GM19395 (cell line): ENCODE results near the gene IL9R.
"Not testable (repeated sequence)": the region's sequence is repeated elsewhere in the genome, so short reads cannot be mapped to it uniquely, and the experiment has no call there.

Experiments used
- ATAC-seq: cut with Tn5 transposase; IDR thresholded peaks from one replicate; pipeline ENCODE4 v1.9.1; 2021; ENCODE audit warnings: mild to moderate bottlenecking, moderate library complexity; ENCODE audit not compliant: unreplicated experiment

IL9R gene

GRCh38 chrX:155998116-155998515, 620 bp downstream of the IL9R start:
- no peak for ATAC-seq

- no peak for ATAC-seq
Observed at GRCh38 chrX:155998761-155999510, 1.4 kb downstream of the IL9R start.

DNA sequence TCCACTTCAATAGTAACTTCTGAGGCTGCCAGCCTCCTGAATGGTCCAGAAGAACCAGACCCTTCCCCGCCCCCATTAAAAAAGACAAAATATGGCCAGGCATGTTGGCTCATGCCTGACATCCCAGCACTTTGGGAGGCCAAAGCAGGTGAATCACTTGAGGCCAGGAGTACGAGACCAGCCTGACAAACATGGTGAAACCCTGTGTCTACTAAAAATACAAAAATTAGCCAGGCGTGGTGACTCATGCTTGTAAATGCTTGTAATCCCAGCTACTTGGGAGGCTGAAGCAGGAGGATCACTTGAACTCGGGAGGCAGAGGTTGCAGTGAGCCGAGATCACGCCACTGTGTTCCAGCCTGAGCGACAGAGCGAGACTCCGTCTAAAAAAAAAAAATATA, 2.3 kb downstream of the IL9R start:
- not testable (repeated sequence) for ATAC-seq

- no peak for ATAC-seq
Observed at GRCh38 chrX:156000361-156000926, 2.9 kb downstream of the IL9R start.

- no peak for ATAC-seq
Observed at GRCh38 chrX:156001001-156001666, 3.6 kb downstream of the IL9R start.

DNA sequence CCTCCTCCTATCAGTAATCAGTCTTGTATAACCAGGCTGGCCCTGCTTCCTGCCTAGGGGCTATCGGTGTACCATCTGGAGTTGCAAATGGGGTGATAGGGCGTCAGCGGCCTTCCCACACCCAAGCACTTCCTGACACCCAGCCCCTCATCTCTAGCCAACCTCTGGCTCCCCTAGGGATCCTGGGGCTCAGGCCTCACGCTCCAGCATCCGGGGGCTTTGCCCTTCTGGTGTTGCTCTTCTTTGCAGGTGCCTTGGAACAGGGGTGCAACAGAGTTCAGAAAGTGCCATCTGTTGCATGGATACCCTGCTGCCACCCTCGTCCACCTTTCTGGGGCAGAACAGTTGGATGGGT, 4.1 kb downstream of the IL9R start:
- ATAC-seq, result no peak

DNA sequence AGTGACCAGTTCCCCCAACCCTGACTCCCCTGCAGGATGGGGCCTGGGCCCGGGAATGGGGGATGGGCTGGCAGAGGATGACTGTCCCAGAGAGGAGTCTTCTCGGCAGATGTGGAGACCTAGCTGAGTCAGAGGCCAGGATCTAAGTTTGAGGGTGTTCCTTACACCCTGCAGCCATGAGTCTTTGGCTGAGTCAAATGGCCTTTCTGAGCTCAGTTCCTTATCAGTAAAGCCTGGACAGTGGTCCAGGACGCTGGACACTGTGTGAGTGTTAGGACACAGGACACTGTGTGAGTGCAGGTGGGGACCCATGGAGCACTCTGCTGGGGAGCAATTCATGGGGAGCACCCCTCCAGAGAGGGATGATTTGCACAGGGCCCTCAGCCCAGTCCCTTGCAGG, 5.0 kb downstream of the IL9R start:
- ATAC-seq, result no peak

DNA sequence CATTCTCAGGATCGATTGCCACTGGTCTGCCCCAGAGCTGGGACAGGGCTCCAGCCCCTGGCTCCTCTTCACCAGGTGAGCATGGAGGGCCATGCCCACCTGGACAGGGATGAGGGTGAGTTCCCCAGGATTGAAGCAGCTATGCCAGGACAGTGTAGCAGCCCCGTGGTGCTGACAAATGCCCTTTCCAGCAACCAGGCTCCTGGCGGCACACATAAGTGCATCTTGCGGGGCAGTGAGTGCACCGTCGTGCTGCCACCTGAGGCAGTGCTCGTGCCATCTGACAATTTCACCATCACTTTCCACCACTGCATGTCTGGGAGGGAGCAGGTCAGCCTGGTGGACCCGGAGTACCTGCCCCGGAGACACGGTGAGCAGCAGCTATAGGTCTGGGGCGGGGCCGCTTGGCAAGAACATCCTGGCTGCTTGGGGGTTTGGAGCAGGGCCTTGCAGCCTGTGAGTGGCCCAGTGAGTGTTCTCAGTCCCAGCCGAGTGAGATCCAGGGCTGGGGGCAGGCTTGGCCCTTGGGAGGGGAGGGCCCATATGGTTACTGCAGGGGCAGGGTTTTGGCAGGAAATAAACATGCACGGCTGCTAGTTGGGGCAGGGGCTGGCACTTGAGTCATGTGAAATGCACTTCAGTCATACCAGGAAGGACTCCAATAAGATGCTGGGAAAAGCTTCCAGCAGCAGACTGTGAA, 6.1 kb downstream of the IL9R start:
- no peak for ATAC-seq

GRCh38 chrX:156004256-156004655, 6.8 kb downstream of the IL9R start:
- no peak for ATAC-seq

DNA sequence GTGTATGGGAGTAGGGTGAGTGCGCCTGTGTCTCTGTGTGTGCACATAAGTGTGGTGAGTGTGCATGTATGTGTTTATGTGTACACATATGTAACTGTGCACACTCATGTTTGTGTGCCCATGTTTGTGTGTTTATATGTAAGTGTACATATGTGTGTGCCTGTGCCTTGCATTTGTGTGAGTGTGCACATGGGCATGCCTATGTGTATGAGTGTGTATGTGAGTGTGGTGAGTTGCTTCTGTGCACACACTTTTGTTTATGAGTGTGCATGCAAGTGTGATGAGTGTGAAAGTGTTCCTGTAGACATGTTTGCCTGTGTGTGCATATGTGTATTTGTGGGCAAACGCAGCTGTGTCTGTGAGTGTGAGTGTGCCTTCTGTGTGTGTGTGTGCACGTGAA, 7.2 kb downstream of the IL9R start:
- no peak for ATAC-seq

GRCh38 chrX:156005144-156005543, 7.6 kb downstream of the IL9R start:
- ATAC-seq, result no peak

GRCh38 chrX:156006468-156006867, 9.0 kb downstream of the IL9R start:
- ATAC-seq, result not testable (repeated sequence)

DNA sequence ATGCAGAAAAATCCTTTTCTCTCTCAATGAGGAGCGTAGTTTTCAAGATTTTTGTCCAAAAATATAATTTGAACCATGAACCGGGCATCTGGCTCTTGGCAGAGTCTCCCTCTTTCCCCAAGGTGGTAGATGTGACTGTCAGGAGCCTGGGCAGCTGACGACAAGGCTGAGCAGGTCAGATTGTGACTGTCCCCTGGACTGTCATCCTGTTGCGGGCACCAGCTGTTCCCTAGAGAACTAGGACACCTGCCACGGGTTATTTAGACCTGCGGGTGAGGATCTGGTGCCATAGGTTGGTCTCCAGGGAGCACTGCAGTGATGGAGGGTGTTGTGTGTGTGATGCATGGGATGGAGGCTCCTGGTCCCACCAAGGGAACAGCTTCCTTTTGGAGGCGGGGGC, 10.9 kb downstream of the IL9R start:
- ATAC-seq, result not testable (repeated sequence)

DNA sequence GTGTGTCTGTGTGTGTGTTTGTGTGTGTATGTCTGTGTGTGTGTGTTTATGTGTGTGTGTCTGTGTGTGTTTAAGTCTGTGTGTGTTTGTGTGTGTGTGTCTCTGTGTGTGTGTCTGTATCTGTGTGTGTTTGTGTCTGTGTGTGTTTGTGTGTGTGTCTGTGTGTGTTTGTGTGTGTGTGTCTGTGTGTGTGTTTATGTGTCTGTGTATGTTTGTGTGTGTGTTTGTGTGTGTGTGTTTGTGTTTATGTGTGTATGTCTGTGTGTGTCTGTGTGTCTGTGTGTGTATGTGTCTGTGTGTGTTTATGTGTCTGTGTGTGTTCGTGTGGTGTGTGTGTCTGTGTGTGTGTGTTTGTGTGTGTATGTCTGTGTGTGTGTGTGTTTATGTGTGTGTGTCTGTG, 11.4 kb downstream of the IL9R start:
- ATAC-seq, result no peak

DNA sequence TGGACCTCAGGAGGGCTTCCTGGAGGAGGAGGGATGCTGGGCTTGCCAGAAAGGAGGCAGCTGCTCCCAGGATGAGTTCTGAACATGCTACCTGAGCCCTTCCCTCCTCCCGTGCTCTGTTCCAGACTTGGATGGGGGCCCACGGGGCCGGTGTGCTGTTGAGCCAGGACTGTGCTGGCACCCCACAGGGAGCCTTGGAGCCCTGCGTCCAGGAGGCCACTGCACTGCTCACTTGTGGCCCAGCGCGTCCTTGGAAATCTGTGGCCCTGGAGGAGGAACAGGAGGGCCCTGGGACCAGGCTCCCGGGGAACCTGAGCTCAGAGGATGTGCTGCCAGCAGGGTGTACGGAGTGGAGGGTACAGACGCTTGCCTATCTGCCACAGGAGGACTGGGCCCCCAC, 12.2 kb downstream of the IL9R start:
- not testable (repeated sequence) for ATAC-seq

- ATAC-seq, result not testable (repeated sequence)
Observed at GRCh38 chrX:156013286-156013953, 15.9 kb downstream of the IL9R start.

DNA sequence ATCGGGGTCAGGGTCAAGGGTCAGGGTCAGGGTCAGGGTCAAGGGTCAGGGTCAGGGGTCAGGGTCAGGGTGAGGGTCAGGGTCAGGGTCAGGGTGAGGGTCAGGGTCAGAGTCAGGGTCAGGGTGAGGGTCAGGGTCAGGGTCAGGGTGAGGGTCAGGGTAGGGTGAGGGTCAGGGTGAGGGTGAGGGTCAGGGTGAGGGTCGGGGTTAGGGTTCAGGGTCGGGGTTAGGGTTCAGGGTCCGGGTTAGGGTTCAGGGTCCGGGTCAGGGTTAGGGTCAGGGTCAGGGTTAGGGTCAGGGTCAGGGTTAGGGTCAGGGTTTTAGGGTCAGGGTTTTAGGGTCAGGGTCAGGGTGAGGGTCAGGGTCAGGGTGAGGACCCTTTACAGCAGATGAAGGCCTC, 22.4 kb downstream of the IL9R start:
- ATAC-seq, result not testable (repeated sequence)

- ATAC-seq, result not testable (repeated sequence)
Observed at GRCh38 chrX:156023002-156023401, 25.5 kb downstream of the IL9R start.

GRCh38 chrX:156024949-156025492, 27.5 kb downstream of the IL9R start:
- not testable (repeated sequence) for ATAC-seq

GRCh38 chrX:156028653-156029237, 31.2 kb downstream of the IL9R start:
- ATAC-seq, result not testable (repeated sequence)
